ENCODE measurements around the gene DCAF4.

The DCAF4 gene

GRCh38 chr14:72929316-72930080, 3.2 kb downstream of the DCAF4 start:
- H3K9ac ChIP-seq, result no peak overlapping the region

DNA sequence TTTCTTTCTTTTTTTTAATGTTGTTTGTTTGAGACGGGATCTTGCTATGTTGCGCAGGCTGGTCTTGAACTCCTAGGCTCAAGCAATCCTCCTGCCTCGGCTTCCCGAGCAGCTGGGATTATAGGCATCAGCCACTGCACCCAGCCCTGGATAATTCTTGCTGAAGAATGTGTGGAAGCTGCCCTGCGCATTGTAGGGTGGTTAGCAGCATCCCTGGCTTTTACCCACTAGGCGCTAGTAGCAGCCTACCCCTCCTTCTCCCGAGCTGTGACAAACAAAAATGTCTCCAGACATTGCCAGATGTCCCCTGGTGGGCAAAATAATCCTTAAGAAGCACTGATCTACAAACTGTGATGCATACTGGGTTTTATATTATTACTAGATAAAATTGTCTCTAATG, 6.6 kb downstream of the DCAF4 start:
- Histone ChIP-seq H3K27me3 (ENCODE audit: control insufficient read depth, insufficient read depth, low read length) (no peaks in the 10 kb centered on the region), H3K4me2 (ENCODE audit: low read length) (no peak overlapping the region), H3K9me3 (ENCODE audit: control insufficient read depth, low read length) (no peaks in the 10 kb centered on the region), H3K4me3 (ENCODE audit: low read depth, low read length) (no peak overlapping the region), H3K4me1 (no peaks in the 10 kb centered on the region), H2AFZ (no peak overlapping the region), H3K36me3 (ENCODE audit: control insufficient read depth, insufficient read depth, low read length) (no peaks in the 10 kb centered on the region), H3K9ac (no peak overlapping the region), H3K27ac (no peak overlapping the region), H3K79me2 (peaks cover 25% of the 10 kb centered on the region)
- TF ChIP-seq CTCF (IDR thresholded peaks at IDR 0.05), result no peak

More at GRCh38 chr14:72929316-72930080, 3.2 kb downstream of the DCAF4 start:
- no peaks in the 10 kb centered on the region for H3K27me3 ChIP-seq (ENCODE audit: control insufficient read depth, insufficient read depth, low read length)
- H3K4me3 ChIP-seq (ENCODE audit: low read depth, low read length), result no peak overlapping the region
- no peak for TF ChIP-seq CTCF (IDR thresholded peaks at IDR 0.05)
- no peak overlapping the region for H2AFZ ChIP-seq
- no peak overlapping the region for H3K27ac ChIP-seq
- H3K9me3 ChIP-seq (ENCODE audit: control insufficient read depth, low read length), result no peaks in the 10 kb centered on the region
- H3K4me1 ChIP-seq, result no peaks in the 10 kb centered on the region
- H3K79me2 ChIP-seq, result peaks cover 21% of the 10 kb centered on the region
- H3K36me3 ChIP-seq (ENCODE audit: control insufficient read depth, insufficient read depth, low read length), result no peaks in the 10 kb centered on the region
- no peak overlapping the region for H3K4me2 ChIP-seq (ENCODE audit: low read length)

- H3K4me1 ChIP-seq, result no peaks in the 10 kb centered on the region
- TF ChIP-seq CTCF (IDR thresholded peaks at IDR 0.05), result no peak
- no peak overlapping the region for H3K4me2 ChIP-seq (ENCODE audit: low read length)
- no peak overlapping the region for H3K4me3 ChIP-seq (ENCODE audit: low read depth, low read length)
- no peak overlapping the region for H3K9ac ChIP-seq
- H3K27me3 ChIP-seq (ENCODE audit: control insufficient read depth, insufficient read depth, low read length), result no peaks in the 10 kb centered on the region
- no peak overlapping the region for H3K27ac ChIP-seq
- H3K36me3 ChIP-seq (ENCODE audit: control insufficient read depth, insufficient read depth, low read length), result no peaks in the 10 kb centered on the region
- H3K79me2 ChIP-seq, result peaks cover 5% of the 10 kb centered on the region
- no peak overlapping the region for H2AFZ ChIP-seq
- H3K9me3 ChIP-seq (ENCODE audit: control insufficient read depth, low read length), result no peaks in the 10 kb centered on the region
Measured at GRCh38 chr14:72939630-72940029, 13.4 kb downstream of the DCAF4 start.

GRCh38 chr14:72941286-72941985, 15.2 kb downstream of the DCAF4 start:
- Histone ChIP-seq H3K27me3 (ENCODE audit: control insufficient read depth, insufficient read depth, low read length) (no peaks in the 10 kb centered on the region), H3K36me3 (ENCODE audit: control insufficient read depth, insufficient read depth, low read length) (no peaks in the 10 kb centered on the region), H3K4me1 (no peaks in the 10 kb centered on the region), H3K9me3 (ENCODE audit: control insufficient read depth, low read length) (no peaks in the 10 kb centered on the region), H2AFZ (no peak overlapping the region), H3K4me2 (ENCODE audit: low read length) (no peak overlapping the region), H3K4me3 (ENCODE audit: low read depth, low read length) (no peak overlapping the region), H3K27ac (no peak overlapping the region), H3K9ac (no peak overlapping the region), H3K79me2 (no peaks in the 10 kb centered on the region)
- TF ChIP-seq CTCF (IDR thresholded peaks at IDR 0.05), result no peak
